AG04450 (cell line): ENCODE measurements around the gene LRCH1. TPM values are rescaled to one million over a fixed set of nuclear protein-coding genes. Genes with fewer than 3 reads are reported as not detected.

ENCODE experiments used
- CTCF ChIA-PET: fragments of 300-600, 350-600 bp; formaldehyde crosslinking; extraction: SDS; loops from one replicate; lab custom pipeline; 2022; ENCODE audit warnings: antibody characterized with exemption, inconsistent platforms; lab: Charles Lee
- POLR2A ChIA-PET: fragments of 350-600 bp; formaldehyde crosslinking; extraction: SDS; loops from one replicate; lab custom pipeline; 2021; ENCODE audit warnings: antibody characterized with exemption, inconsistent platforms; lab: Yijun Ruan, JAX
- DNase-seq: peaks from one replicate; pipeline ENCODE4 v3.0.0-alpha.2; 2011; ENCODE audit warnings: low read depth, low spot score
- H3K27ac ChIP-seq: one replicate; pipeline ENCODE4 v1.5.1; 2012; ENCODE audit warnings: low read depth, low read length, control low read depth
- H3K27me3 ChIP-seq: one replicate; pipeline ENCODE4 v1.6.0; 2012; ENCODE audit warnings: low read length; ENCODE audit not compliant: control insufficient read depth, insufficient read depth
- H3K4me3 ChIP-seq: 2 replicates; pipeline ENCODE4 v1.5.1; 2011; ENCODE audit warnings: mild to moderate bottlenecking, low read depth, low read length, control low read depth
- H3K9me3 ChIP-seq: 2 replicates; pipeline ENCODE4 v1.5.1; 2012; ENCODE audit warnings: low read length; ENCODE audit not compliant: control insufficient read depth, insufficient read depth
- polyA plus RNA-seq: library from polyadenylated mRNA; depleted of rRNA; stranded (reverse); fragments of >200 nt; gene quantifications from 2 replicates; pipeline ENCODE4 v1.2.3, GENCODE V29; 2011
- TF ChIP-seq, protein P1 (sequence below): IDR thresholded peaks from 2 replicates; pipeline ENCODE4 v1.5.1; 2011; ENCODE audit warnings: low read depth, low read length, control low read depth, inconsistent platforms

Gene LRCH1
- polyA plus RNA-seq, 1 experiment, result 17.4 TPM

DNA sequence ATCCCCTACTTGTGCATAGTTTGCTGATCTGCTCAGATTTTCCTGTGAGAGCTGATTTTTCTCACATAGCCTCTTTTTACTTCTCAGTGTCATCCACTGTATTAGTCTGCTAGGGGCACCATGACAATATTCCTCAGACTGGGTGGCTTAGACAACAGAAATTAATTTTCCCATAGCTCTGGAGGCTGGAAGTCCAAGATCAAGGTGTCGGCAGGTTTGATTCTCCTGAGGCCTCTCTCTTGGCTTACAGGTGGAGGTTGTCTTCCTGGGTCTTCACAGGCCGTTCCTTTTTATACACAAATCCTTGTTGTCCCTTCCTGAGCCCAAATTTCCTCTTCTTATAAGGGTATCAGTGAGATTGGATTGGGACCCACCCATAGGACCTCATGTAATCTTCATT lies 9.2 kb downstream of the LRCH1 start:
- DNase-seq, result no peak
- CTCF ChIA-PET, result interaction anchor here (4.4 kb wide), 1 partner anchor 11 kb away, joined by 20 read pairs; no protein-coding TSS in a partner anchor
- no peaks in the 10 kb centered on the region for H3K27me3 ChIP-seq
- H3K27ac ChIP-seq, result no peak overlapping the region
- POLR2A ChIA-PET, result no interaction called here
- TF ChIP-seq, protein P1, sequence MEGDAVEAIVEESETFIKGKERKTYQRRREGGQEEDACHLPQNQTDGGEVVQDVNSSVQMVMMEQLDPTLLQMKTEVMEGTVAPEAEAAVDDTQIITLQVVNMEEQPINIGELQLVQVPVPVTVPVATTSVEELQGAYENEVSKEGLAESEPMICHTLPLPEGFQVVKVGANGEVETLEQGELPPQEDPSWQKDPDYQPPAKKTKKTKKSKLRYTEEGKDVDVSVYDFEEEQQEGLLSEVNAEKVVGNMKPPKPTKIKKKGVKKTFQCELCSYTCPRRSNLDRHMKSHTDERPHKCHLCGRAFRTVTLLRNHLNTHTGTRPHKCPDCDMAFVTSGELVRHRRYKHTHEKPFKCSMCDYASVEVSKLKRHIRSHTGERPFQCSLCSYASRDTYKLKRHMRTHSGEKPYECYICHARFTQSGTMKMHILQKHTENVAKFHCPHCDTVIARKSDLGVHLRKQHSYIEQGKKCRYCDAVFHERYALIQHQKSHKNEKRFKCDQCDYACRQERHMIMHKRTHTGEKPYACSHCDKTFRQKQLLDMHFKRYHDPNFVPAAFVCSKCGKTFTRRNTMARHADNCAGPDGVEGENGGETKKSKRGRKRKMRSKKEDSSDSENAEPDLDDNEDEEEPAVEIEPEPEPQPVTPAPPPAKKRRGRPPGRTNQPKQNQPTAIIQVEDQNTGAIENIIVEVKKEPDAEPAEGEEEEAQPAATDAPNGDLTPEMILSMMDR, result no peak
- H3K4me3 ChIP-seq, result no peak overlapping the region
- H3K9me3 ChIP-seq, result no peaks in the 10 kb centered on the region

DNA sequence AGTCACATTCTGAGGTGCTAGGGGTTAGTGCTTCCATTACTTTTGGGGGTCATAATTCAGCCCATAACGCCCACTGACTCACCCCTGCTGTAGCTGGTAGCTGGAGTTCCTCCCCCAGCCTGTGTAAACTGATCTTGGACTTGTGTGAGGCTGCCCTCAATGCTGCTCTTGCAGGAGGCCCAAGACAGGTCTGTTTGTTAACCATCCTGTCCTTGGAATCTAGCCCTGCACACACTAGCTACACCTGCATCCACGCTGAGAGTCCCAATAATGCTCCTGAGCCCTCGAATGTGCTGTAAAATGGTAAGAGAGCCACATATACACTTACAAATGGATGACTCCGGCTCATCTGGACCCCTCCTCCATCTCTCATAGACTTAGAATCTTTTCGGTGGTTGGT lies 9.6 kb downstream of the LRCH1 start:
- Histone ChIP-seq H3K27me3 (no peaks in the 10 kb centered on the region), H3K9me3 (no peaks in the 10 kb centered on the region), H3K4me3 (no peak overlapping the region), H3K27ac (no peak overlapping the region)
- TF ChIP-seq, protein P1, result no peak
- CTCF ChIA-PET, result interaction anchor here (1.4 to 4.4 kb wide), 2 partner anchors 11 to 158 kb away, joined by 3 to 20 read pairs; no protein-coding TSS in a partner anchor
- POLR2A ChIA-PET, result no interaction called here
- no peak for DNase-seq

DNA sequence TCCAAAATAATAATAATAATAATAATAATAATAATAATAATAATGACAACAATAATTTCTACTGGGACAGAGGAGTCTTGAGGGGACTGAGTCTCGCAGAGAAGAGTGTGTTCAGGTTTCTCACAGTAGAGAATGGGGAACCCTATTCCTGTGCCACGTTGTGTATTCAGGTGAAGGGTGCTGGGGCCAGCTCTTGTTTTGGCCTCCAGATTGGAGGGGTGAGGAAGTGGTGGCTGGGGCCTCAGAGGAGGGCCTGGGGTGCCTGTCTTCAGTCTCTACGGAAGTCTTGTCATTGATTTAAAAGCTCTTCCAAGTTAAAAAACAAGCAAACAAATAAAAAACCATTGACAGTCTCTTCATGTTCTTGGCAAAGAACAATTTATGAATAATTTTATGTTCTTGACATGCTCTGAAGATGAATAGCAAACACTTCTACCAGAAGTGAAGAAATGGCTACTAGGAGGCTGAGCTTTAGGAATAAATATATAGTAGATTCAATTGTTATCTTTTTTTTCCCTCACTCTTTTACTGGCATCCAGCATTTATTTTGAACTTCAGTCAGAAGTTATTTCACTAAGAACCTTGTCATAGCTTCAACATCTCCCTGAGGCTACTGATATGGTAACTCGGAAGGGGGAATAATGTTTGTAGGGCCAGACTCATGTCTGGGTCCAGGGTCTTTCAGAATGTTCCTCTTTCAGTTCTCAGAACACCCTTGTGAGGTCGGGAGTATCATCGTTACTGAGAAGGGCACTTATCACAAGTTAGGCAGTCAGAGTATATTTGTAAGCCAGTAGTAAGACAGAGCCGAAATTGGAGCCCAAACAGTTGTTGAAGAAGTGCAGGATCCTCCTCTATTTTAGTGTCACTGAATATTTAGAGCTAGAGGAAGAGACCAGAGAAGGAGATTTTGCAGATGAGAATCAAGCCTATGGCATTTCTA lies 13.1 kb downstream of the LRCH1 start:
- Histone ChIP-seq H3K4me3 (no peak overlapping the region), H3K9me3 (no peaks in the 10 kb centered on the region), H3K27ac (no peak overlapping the region), H3K27me3 (no peaks in the 10 kb centered on the region)
- DNase-seq, result no peak
- TF ChIP-seq, protein P1, result no peak
- ChIA-PET POLR2A (no interaction called here), CTCF (interaction anchor here (0.8 to 2.4 kb wide), 4 partner anchors 11 to 155 kb away, joined by 3 to 10 read pairs (median 5); no protein-coding TSS in a partner anchor)

DNA sequence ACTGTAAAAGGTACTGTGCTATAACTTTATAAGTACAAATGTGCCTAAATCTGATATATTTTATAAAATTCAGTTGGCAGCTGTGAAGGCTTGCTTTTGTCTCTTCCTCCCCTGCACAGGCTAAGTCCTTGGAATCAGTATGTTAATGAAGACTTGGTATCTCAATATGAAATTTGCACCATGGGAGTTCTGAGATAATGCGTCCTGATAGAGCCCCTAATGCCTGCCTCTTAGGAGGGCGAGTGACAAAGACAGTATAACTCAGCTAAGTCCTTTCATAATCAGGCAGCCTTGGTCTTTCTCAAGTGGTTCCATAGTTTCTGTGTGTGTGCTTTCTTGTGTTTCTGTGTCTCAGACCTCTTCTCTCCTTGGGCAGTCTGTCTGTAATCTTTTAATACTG lies 14.7 kb downstream of the LRCH1 start:
- no peak overlapping the region for H3K4me3 ChIP-seq
- no peaks in the 10 kb centered on the region for H3K9me3 ChIP-seq
- no peak for DNase-seq
- POLR2A ChIA-PET, result no interaction called here
- H3K27me3 ChIP-seq, result no peaks in the 10 kb centered on the region
- no peak overlapping the region for H3K27ac ChIP-seq
- CTCF ChIA-PET, result interaction anchor here (0.6 to 2.4 kb wide), 2 partner anchors 16 to 1521 kb away, joined by 10 read pairs; no protein-coding TSS in a partner anchor
- TF ChIP-seq, protein P1, result no peak

DNA sequence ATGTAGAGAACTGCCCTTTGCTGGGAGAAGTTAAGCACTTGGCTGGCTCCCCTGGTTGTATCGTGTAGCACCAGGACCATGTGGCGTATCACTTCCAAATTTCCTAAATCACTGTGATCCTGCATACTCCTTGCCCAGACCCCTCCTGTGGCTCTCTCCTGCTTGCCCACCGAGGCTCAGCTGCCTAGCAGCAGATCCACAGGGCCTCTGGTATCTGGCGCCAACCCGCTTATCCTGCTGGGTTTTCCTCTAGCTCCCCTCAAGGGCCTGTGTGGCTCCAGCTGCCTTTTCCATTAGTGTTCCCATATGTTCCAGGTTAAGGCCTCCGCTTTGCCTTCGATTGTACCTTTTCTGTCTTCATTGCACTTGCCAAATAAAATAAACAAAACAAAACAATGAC lies 16.5 kb downstream of the LRCH1 start:
- DNase-seq, result no peak
- TF ChIP-seq, protein P1, result no peak
- H3K27ac ChIP-seq, result no peak overlapping the region
- ChIA-PET POLR2A (no interaction called here), CTCF (no interaction called here)
- H3K9me3 ChIP-seq, result no peaks in the 10 kb centered on the region
- H3K27me3 ChIP-seq, result no peaks in the 10 kb centered on the region
- no peak overlapping the region for H3K4me3 ChIP-seq
